MM.1S (cell line): ENCODE measurements around the gene HACL1.

Source experiments
- DNase-seq: peaks from one replicate; pipeline ENCODE4 v3.0.0-alpha.2; 2015
- H2AFZ ChIP-seq: fragments of 300-600 bp; sonication (generic); 2 replicates; pipeline ENCODE4 v1.6.0; 2016; ENCODE audit warnings: antibody characterized with exemption, low read length
- H3F3A ChIP-seq: fragments of 300-600 bp; sonication (generic); 2 replicates; pipeline ENCODE4 v1.6.1; 2016; ENCODE audit warnings: mild to moderate bottlenecking, antibody characterized with exemption, low read length, moderate library complexity, mixed read lengths; ENCODE audit not compliant: insufficient read depth
- H3K27ac ChIP-seq: fragments of 300-600 bp; sonication (generic); 2 replicates; pipeline ENCODE4 v1.5.1; 2016; ENCODE audit warnings: mild to moderate bottlenecking, low read length
- H3K27me3 ChIP-seq: fragments of 300-600 bp; sonication (generic); replicated peaks from 2 replicates; pipeline ENCODE4 v1.6.0; 2016; ENCODE audit warnings: low read length; ENCODE audit not compliant: insufficient read depth
- H3K36me3 ChIP-seq: fragments of 300-600 bp; sonication (generic); replicated peaks from 2 replicates; pipeline ENCODE4 v1.6.1; 2016; ENCODE audit warnings: mild to moderate bottlenecking, low read length, mixed read lengths; ENCODE audit not compliant: insufficient read depth
- H3K4me1 ChIP-seq: fragments of 300-600 bp; sonication (generic); 2 replicates; pipeline ENCODE4 v1.6.1; 2016; ENCODE audit warnings: low read length, mixed read lengths
- H3K4me2 ChIP-seq: fragments of 300-600 bp; sonication (generic); 2 replicates; pipeline ENCODE4 v1.6.0; 2016; ENCODE audit warnings: low read depth, low read length
- H3K4me3 ChIP-seq: fragments of 300-600 bp; sonication (generic); 2 replicates; pipeline ENCODE4 v1.5.1; 2016; ENCODE audit warnings: low read length, mixed read lengths
- H3K79me2 ChIP-seq: fragments of 300-600 bp; sonication (generic); 2 replicates; pipeline ENCODE4 v1.6.1; 2016; ENCODE audit warnings: mixed run types, low read length, mixed read lengths
- H3K9ac ChIP-seq: fragments of 300-600 bp; sonication (generic); 2 replicates; pipeline ENCODE4 v1.6.1; 2016; ENCODE audit warnings: low read length, mixed read lengths
- H3K9me2 ChIP-seq: fragments of 300-600 bp; sonication (generic); replicated peaks from 2 replicates; pipeline ENCODE4 v1.6.1; 2016; ENCODE audit warnings: mild to moderate bottlenecking, low read length, mixed read lengths; ENCODE audit not compliant: insufficient read depth
- H3K9me3 ChIP-seq: fragments of 300-600 bp; sonication (generic); replicated peaks from 2 replicates; pipeline ENCODE4 v1.6.1; 2016; ENCODE audit warnings: mild to moderate bottlenecking, low read length, mixed read lengths; ENCODE audit not compliant: insufficient read depth
- H4K20me1 ChIP-seq: fragments of 300-600 bp; sonication (generic); 2 replicates; pipeline ENCODE4 v1.6.1; 2016; ENCODE audit warnings: mild to moderate bottlenecking, low read length, moderate library complexity, mixed read lengths; ENCODE audit not compliant: insufficient read depth
- CTCF ChIP-seq: fragments of 300-600 bp; sonication (generic); IDR thresholded peaks from 2 replicates; pipeline ENCODE4 v1.5.1; 2016; ENCODE audit warnings: antibody characterized with exemption, low read length, mixed read lengths
- EZH2 ChIP-seq: fragments of 300-600 bp; sonication (generic); optimal IDR thresholded peaks from 2 replicates; pipeline ENCODE3; 2017; ENCODE audit warnings: low read depth, mild to moderate bottlenecking, antibody characterized with exemption, low read length, mixed read lengths
- EZH2phosphoT487 ChIP-seq: fragments of 300-600 bp; sonication (generic); IDR thresholded peaks from 2 replicates; pipeline ENCODE4 v1.6.1; 2018; ENCODE audit warnings: antibody characterized with exemption, low read length

The HACL1 gene

GRCh38 chr3:15645246-15645645, 43.9 kb upstream of the HACL1 start:
- no peak overlapping the region for H2AFZ ChIP-seq
- no peaks in the 10 kb centered on the region for H3K27me3 ChIP-seq
- no peak overlapping the region for H3K27ac ChIP-seq
- H3K79me2 ChIP-seq = no peaks in the 10 kb centered on the region
- H3K9me3 ChIP-seq = no peaks in the 10 kb centered on the region
- H3F3A ChIP-seq = peaks cover 26% of the 10 kb centered on the region
- TF ChIP-seq CTCF (no peak), EZH2 (no peak), EZH2phosphoT487 (no peak)
- peaks cover 39% of the 10 kb centered on the region for H3K4me1 ChIP-seq
- H4K20me1 ChIP-seq = no peaks in the 10 kb centered on the region
- H3K9me2 ChIP-seq = no peaks in the 10 kb centered on the region
- H3K4me3 ChIP-seq = no peak overlapping the region
- no peak overlapping the region for H3K9ac ChIP-seq
- DNase-seq = no peak
- H3K36me3 ChIP-seq = no peaks in the 10 kb centered on the region
- H3K4me2 ChIP-seq = no peak overlapping the region

- H3K27ac ChIP-seq = no peak overlapping the region
- TF ChIP-seq EZH2 (no peak), CTCF (no peak), EZH2phosphoT487 (no peak)
- H3F3A ChIP-seq = peaks cover 10% of the 10 kb centered on the region
Measured at GRCh38 chr3:15638891-15639262, 37.5 kb upstream of the HACL1 start.

GRCh38 chr3:15638193-15638890, 37.0 kb upstream of the HACL1 start:
- H3K9me3 ChIP-seq = no peaks in the 10 kb centered on the region
- H3K36me3 ChIP-seq = no peaks in the 10 kb centered on the region
- peak overlapping the region; percentile 35 for H3K4me2 ChIP-seq
- TF ChIP-seq EZH2phosphoT487 (no peak), EZH2 (no peak), CTCF (no peak)
- H4K20me1 ChIP-seq = no peaks in the 10 kb centered on the region
- peak overlapping the region; percentile 21; the same call in 1 of the 2 replicates for H3K9ac ChIP-seq
- H3K4me1 ChIP-seq = peaks cover 22% of the 10 kb centered on the region
- peaks cover 10% of the 10 kb centered on the region for H3F3A ChIP-seq
- H3K27ac ChIP-seq = peak overlapping the region; percentile 64; the same call in 1 of the 2 replicates
- peak; percentile 27 for DNase-seq
- no peak overlapping the region for H3K4me3 ChIP-seq
- no peaks in the 10 kb centered on the region for H3K27me3 ChIP-seq
- no peak overlapping the region for H2AFZ ChIP-seq
- H3K9me2 ChIP-seq = no peaks in the 10 kb centered on the region
- no peaks in the 10 kb centered on the region for H3K79me2 ChIP-seq

More at GRCh38 chr3:15638891-15639262, 37.5 kb upstream of the HACL1 start:
- H3K27me3 ChIP-seq = no peaks in the 10 kb centered on the region
- H3K4me2 ChIP-seq = peak overlapping the region; percentile 35; the same call in 1 of the 2 replicates
- no peak overlapping the region for H3K9ac ChIP-seq
- no peaks in the 10 kb centered on the region for H3K9me3 ChIP-seq
- H4K20me1 ChIP-seq = no peaks in the 10 kb centered on the region
- no peak overlapping the region for H2AFZ ChIP-seq
- no peaks in the 10 kb centered on the region for H3K79me2 ChIP-seq
- no peak for DNase-seq
- H3K36me3 ChIP-seq = no peaks in the 10 kb centered on the region
- peaks cover 22% of the 10 kb centered on the region for H3K4me1 ChIP-seq
- no peaks in the 10 kb centered on the region for H3K9me2 ChIP-seq
- H3K4me3 ChIP-seq = no peak overlapping the region
